T-cell (primary cell): Measurements from ENCODE around the gene APCDD1. TPM values are rescaled to one million over a fixed set of nuclear protein-coding genes. Genes with fewer than 3 reads are reported as not detected.

Experiments used
- ATAC-seq, 4 experiments: fragments of 200-7000 bp in 3 of 4; fragments of 150-1000 bp in 1 of 4; cut with Tn5 transposase; replicated peaks in 1 of 4; 1 replicate in 3 of 4; 2 replicates in 1 of 4; pipeline ENCODE4 v1.10.0; 2021; ENCODE audit warnings: moderate library complexity in 3 of 4, mild to moderate bottlenecking in 2 of 4, moderate number of reproducible peaks in 1 of 4
- CTCF ChIA-PET, 2 donors: fragments of 300-600 bp; sonication (Branson Sonifier 250); formaldehyde crosslinking; loops; one replicate each; lab custom pipeline; 2022; ENCODE audit warnings: antibody characterized with exemption in 2 of 2; lab: Charles Lee
- POLR2A ChIA-PET, 2 donors: fragments of 300-600 bp; sonication (Branson Sonifier 250); formaldehyde crosslinking; loops; one replicate each; lab custom pipeline; 2022; ENCODE audit warnings: antibody characterized with exemption in 2 of 2; lab: Charles Lee
- DNase-seq, 35 experiments: peaks; one replicate each; pipeline versions ENCODE4 v3.0.0 to v3.0.0-alpha.2; 2013 to 2023
- H3K27ac ChIP-seq: one replicate; pipeline ENCODE4 v1.5.1; 2013; ENCODE audit warnings: low read length
- H3K27me3 ChIP-seq, 2 experiments: replicated peaks in 1 of 2; 1 replicate in 1 of 2; 2 replicates in 1 of 2; pipeline versions ENCODE4 v1.6.1 to v1.7.0; 2013; ENCODE audit warnings: low read length in 1 of 2, mixed read lengths in 1 of 2; ENCODE audit not compliant: control insufficient read depth in 2 of 2, insufficient read depth in 2 of 2; ENCODE audit errors: extremely low read depth in 1 of 2
- H3K36me3 ChIP-seq, 2 donors: 1 replicate in 1 of 2; 2 replicates in 1 of 2; pipeline versions ENCODE4 v1.6.1 to v1.7.0; 2013; ENCODE audit warnings: low read length in 1 of 2; ENCODE audit not compliant: control insufficient read depth in 2 of 2, insufficient read depth in 1 of 2; ENCODE audit errors: extremely low read depth in 1 of 2
- H3K4me1 ChIP-seq, 2 experiments: 1 replicate in 1 of 2; 2 replicates in 1 of 2; pipeline versions ENCODE4 v1.6.1 to v1.7.0; 2013; ENCODE audit warnings: low read length in 2 of 2, mixed read lengths in 1 of 2; ENCODE audit not compliant: insufficient read depth in 2 of 2, control insufficient read depth in 1 of 2; ENCODE audit errors: extremely low read depth in 1 of 2
- H3K4me3 ChIP-seq, 2 donors: 1 replicate in 1 of 2; 2 replicates in 1 of 2; pipeline versions ENCODE4 v1.5.1 to v1.7.0; 2013; ENCODE audit warnings: mild to moderate bottlenecking in 2 of 2, low read length in 1 of 2, moderate library complexity in 1 of 2; ENCODE audit not compliant: control insufficient read depth in 1 of 2; ENCODE audit errors: extremely low read depth in 1 of 2
- H3K9me3 ChIP-seq: 2 replicates; pipeline ENCODE4 v1.7.0; 2013
- H3K27ac Mint-ChIP-seq, 2 donors: one replicate each; pipeline ENCODE4 v1.8.0; 2020 to 2021; ENCODE audit warnings: mild to moderate bottlenecking in 2 of 2, mixed read lengths in 2 of 2
- H3K27me3 Mint-ChIP-seq, 2 donors: one replicate each; pipeline ENCODE4 v1.8.0; 2021 to 2022; ENCODE audit warnings: mixed read lengths in 2 of 2
- H3K36me3 Mint-ChIP-seq: one replicate; pipeline ENCODE4 v1.8.0; 2021; ENCODE audit warnings: mixed read lengths
- H3K4me1 Mint-ChIP-seq, 3 donors: one replicate each; pipeline ENCODE4 v1.8.0; 2020 to 2022; ENCODE audit warnings: mixed read lengths in 3 of 3, mild to moderate bottlenecking in 1 of 3
- H3K4me3 Mint-ChIP-seq, 3 donors: one replicate each; pipeline ENCODE4 v1.8.0; 2020 to 2022; ENCODE audit warnings: mild to moderate bottlenecking in 3 of 3, mixed read lengths in 3 of 3, moderate library complexity in 3 of 3
- H3K9me3 Mint-ChIP-seq, 3 donors: one replicate each; pipeline ENCODE4 v1.8.0; 2020 to 2022; ENCODE audit warnings: mixed read lengths in 3 of 3
- WGBS: methylation state at CpG from one replicate; pipeline ENCODE4 v1.1.5; 2013; ENCODE audit warnings: missing lambda C conversion rate; ENCODE audit not compliant: insufficient coverage; 5-methylcytosine and 5-hydroxymethylcytosine counted together
- total RNA-seq, 35 experiments: library from RNA in 6 of 35; stranded (reverse) in 6 of 35; fragments of 120-200 nt in 1 of 35; gene quantifications; one replicate each; pipeline versions ENCODE4 v1.2.1 to v1.2.4 and lab custom pipeline; 2013 to 2026

The APCDD1 gene
- total RNA-seq, 5 donors from 2014 or later (not counting 1 experiment from before 2014, with no cell fraction given): 0.32 to 0.62 (median 0.38) TPM; not detected in 2

- Mint-ChIP-seq H3K9me3 (no peaks in the 10 kb centered on the region), H3K4me1 (peaks cover 0 to 4% (median 3%) of the 10 kb centered on the region in 3 donors), H3K36me3 (no peaks in the 10 kb centered on the region), H3K27ac (no peak overlapping the region), H3K4me3 (no peak overlapping the region), H3K27me3 (peaks cover 42 to 53% of the 10 kb centered on the region in 2 donors)
- no CpG with 5 or more reads among the region's 2 CpGs for WGBS
- ATAC-seq (no peak), DNase-seq (no peak)
- Histone ChIP-seq H3K36me3 (no peaks in the 10 kb centered on the region), H3K4me3 (no peak overlapping the region), H3K9me3 (no peaks in the 10 kb centered on the region), H3K27ac (no peak overlapping the region), H3K27me3 (peaks cover 6 to 27% of the 10 kb centered on the region in 2 experiments), H3K4me1 (peaks cover 0 to 4% of the 10 kb centered on the region in 2 experiments)
- POLR2A ChIA-PET: no interaction called here
- CTCF ChIA-PET: no interaction called here
Measured at GRCh38 chr18:10457128-10457527, 2.7 kb downstream of the APCDD1 start.

DNA sequence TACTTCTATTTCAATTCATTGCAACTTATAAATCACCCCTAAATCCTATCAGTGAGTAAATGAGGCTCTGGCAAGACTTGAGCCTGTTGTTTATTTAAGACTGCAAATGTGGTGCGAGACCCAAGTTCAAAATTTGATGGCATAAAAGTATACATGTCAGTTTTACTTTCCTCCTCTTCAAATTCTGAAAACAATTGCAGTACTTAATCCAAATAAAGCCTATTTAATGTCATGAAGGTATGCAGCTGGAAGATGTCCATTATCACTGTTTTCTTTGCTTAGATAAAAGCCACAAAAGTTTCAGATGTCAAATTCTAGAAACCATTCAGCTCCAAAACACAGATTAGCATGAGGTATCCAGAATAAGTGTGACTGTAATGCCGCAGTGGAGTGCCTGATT, 3.3 kb downstream of the APCDD1 start:
- H3K27me3 ChIP-seq: peaks cover 6 to 27% of the 10 kb centered on the region in 2 experiments
- Mint-ChIP-seq H3K4me3 (no peak overlapping the region), H3K4me1 (peaks cover 0 to 4% (median 3%) of the 10 kb centered on the region in 3 donors), H3K36me3 (no peaks in the 10 kb centered on the region), H3K27me3 (peaks cover 37 to 47% of the 10 kb centered on the region in 2 donors), H3K9me3 (peaks cover 0 to 3% (median 0%) of the 10 kb centered on the region in 3 donors), H3K27ac (no peak overlapping the region)
- ATAC-seq (no peak), DNase-seq (no peak)
- H3K9me3 ChIP-seq: no peaks in the 10 kb centered on the region
- CTCF ChIA-PET: no interaction called here
- peaks cover 0 to 4% of the 10 kb centered on the region in 2 experiments for H3K4me1 ChIP-seq
- POLR2A ChIA-PET: no interaction called here
- H3K4me3 ChIP-seq: no peak overlapping the region
- no CpG with 5 or more reads among the region's 2 CpGs for WGBS
- H3K27ac ChIP-seq: no peak overlapping the region
- H3K36me3 ChIP-seq: no peaks in the 10 kb centered on the region

DNA sequence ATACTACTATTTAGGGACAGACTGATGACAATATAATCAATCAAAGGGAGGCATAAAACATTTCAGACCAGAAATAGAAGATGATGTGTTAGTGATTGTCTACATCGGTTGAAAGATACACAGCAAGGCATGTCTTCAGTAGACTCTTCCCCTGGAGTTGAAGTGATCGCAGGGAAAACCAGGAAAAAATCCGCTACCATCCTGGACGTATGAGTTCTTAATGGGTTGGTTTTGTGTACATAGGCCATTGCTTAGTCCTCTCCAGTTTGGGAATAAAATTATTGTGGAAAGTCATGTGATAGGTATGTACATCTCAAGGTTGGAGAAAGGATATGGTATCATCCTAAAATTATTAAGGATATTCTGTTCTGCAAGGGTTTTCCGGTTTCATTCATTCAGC, 4.3 kb downstream of the APCDD1 start:
- no peak overlapping the region for H3K27ac ChIP-seq
- no peak overlapping the region for H3K4me3 ChIP-seq
- H3K27me3 ChIP-seq: peaks cover 6 to 23% of the 10 kb centered on the region in 2 experiments
- peaks cover 0 to 4% (median 3%) of the 10 kb centered on the region in 3 donors for H3K4me1 Mint-ChIP-seq
- POLR2A ChIA-PET: no interaction called here
- H3K27me3 Mint-ChIP-seq: peaks cover 28 to 39% of the 10 kb centered on the region in 2 donors
- CTCF ChIA-PET: no interaction called here
- 96% methylated on average over 4 of the region's 5 CpGs for WGBS
- no peak for ATAC-seq
- H3K4me3 Mint-ChIP-seq: no peak overlapping the region
- H3K9me3 ChIP-seq: no peaks in the 10 kb centered on the region
- H3K9me3 Mint-ChIP-seq: peaks cover 0 to 8% (median 0%) of the 10 kb centered on the region in 3 donors
- no peaks in the 10 kb centered on the region for H3K36me3 ChIP-seq
- no peaks in the 10 kb centered on the region for H3K36me3 Mint-ChIP-seq
- peaks cover 0 to 4% of the 10 kb centered on the region in 2 experiments for H3K4me1 ChIP-seq
- no peak for DNase-seq
- H3K27ac Mint-ChIP-seq: no peak overlapping the region

DNA sequence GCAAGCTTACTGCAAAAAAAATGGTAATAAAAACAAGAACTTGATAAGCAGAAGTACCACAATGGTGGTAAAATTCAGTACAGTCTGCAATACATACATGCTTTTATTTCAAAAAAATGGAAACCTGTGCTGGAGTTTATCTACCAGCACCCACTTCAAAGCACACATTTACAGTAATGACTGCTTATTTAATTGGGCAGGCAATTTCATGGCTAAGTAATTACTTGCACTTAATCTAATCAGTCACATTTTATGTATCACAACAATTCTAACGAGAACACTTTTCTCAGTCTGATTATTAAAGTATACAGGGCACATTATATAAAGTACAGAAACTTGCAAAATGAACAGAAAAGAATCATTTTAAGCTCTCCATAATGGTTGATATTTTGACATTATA, 5.2 kb downstream of the APCDD1 start:
- POLR2A ChIA-PET: no interaction called here
- no CpG with 5 or more reads among the region's 1 CpG for WGBS
- no peak for DNase-seq

DNA sequence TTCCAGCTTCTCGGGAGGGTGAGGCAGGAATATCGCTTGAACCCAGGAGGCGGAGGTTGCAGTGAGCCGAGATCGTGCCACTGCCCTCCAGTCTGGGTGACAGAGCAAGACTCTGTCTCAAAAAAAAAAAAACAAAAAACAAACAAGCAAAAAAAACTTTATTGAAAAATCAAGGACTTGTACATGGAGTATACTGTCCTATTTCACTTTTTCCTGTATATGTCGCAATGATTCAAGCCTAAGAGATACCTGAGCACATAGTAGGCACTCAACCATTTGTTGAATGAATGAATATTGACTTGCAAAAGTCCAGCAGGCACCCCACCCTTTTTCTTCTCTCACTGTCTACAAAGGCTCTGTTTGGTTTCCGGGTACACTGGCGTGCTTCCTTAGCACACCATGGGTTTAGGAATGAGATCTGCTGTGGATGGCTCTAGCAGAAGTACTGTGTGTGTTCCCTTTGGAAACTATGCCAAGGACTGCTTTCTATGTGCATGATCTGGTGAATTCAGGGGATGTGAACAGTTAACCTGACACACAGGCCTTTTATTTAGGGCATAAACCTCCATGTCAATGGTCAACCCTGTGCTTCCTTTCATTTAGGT, 6.1 kb downstream of the APCDD1 start:
- ChIA-PET CTCF (no interaction called here), POLR2A (interaction anchor here in 1 of 2 donors (0.6 kb wide), 1 partner anchor 1456 kb away, joined by 5 read pairs; no protein-coding TSS in a partner anchor)
- H3K4me3 ChIP-seq: no peak overlapping the region
- Mint-ChIP-seq H3K4me3 (no peak overlapping the region), H3K36me3 (no peaks in the 10 kb centered on the region), H3K4me1 (peaks cover 0 to under 1% (median under 1%) of the 10 kb centered on the region in 3 donors), H3K27ac (no peak overlapping the region), H3K9me3 (peaks cover 0 to 8% (median 0%) of the 10 kb centered on the region in 3 donors), H3K27me3 (peaks cover 22 to 39% of the 10 kb centered on the region in 2 donors)
- no peaks in the 10 kb centered on the region for H3K4me1 ChIP-seq
- peaks cover 3 to 9% of the 10 kb centered on the region in 2 experiments for H3K27me3 ChIP-seq
- no peak overlapping the region for H3K27ac ChIP-seq
- no peak for DNase-seq
- H3K36me3 ChIP-seq: no peaks in the 10 kb centered on the region
- 100% methylated on average over 2 of the region's 8 CpGs for WGBS
- no peaks in the 10 kb centered on the region for H3K9me3 ChIP-seq
- ATAC-seq: no peak

More for the DNA sequence above, 5.2 kb downstream of the APCDD1 start:
- ATAC-seq: no peak
- H3K27ac ChIP-seq: no peak overlapping the region
- no peaks in the 10 kb centered on the region for H3K36me3 ChIP-seq
- CTCF ChIA-PET: no interaction called here
- Mint-ChIP-seq H3K36me3 (no peaks in the 10 kb centered on the region), H3K27me3 (peaks cover 26 to 43% of the 10 kb centered on the region in 2 donors), H3K27ac (no peak overlapping the region), H3K9me3 (peaks cover 0 to 8% (median 0%) of the 10 kb centered on the region in 3 donors), H3K4me3 (no peak overlapping the region), H3K4me1 (peaks cover 0 to 4% (median 3%) of the 10 kb centered on the region in 3 donors)
- no peak overlapping the region for H3K4me3 ChIP-seq
- peaks cover 6 to 17% of the 10 kb centered on the region in 2 experiments for H3K27me3 ChIP-seq
- H3K9me3 ChIP-seq: no peaks in the 10 kb centered on the region
- H3K4me1 ChIP-seq: peaks cover 0 to 4% of the 10 kb centered on the region in 2 experiments

GRCh38 chr18:10461989-10462388, 7.6 kb downstream of the APCDD1 start:
- 67% methylated on average over 1 of the region's 4 CpGs for WGBS
- H3K9me3 ChIP-seq: no peaks in the 10 kb centered on the region
- POLR2A ChIA-PET: no interaction called here
- H3K27ac ChIP-seq: no peak overlapping the region
- Mint-ChIP-seq H3K27ac (peak overlapping the region in 1 of 2 donors; percentile 19), H3K27me3 (peaks cover 9 to 25% of the 10 kb centered on the region in 2 donors), H3K36me3 (no peaks in the 10 kb centered on the region), H3K9me3 (peaks cover 0 to 8% (median 0%) of the 10 kb centered on the region in 3 donors), H3K4me1 (no peaks in the 10 kb centered on the region), H3K4me3 (no peak overlapping the region)
- CTCF ChIA-PET: no interaction called here
- DNase-seq (no peak), ATAC-seq (no peak)
- no peak overlapping the region for H3K4me3 ChIP-seq
- H3K4me1 ChIP-seq: no peaks in the 10 kb centered on the region
- H3K36me3 ChIP-seq: no peaks in the 10 kb centered on the region
- H3K27me3 ChIP-seq: no peaks in the 10 kb centered on the region
